GM12801 (cell line): Measurements from ENCODE around the gene CD99L2.

ENCODE experiments used
- CTCF ChIP-seq: IDR thresholded peaks from one replicate; pipeline ENCODE4 v1.5.1; 2011; ENCODE audit warnings: control low read depth; ENCODE audit not compliant: insufficient read length; ENCODE audit errors: extremely low read depth

The CD99L2 gene

GRCh38 chrX:150761176-150761818, 137.2 kb downstream of the CD99L2 start:
- TF ChIP-seq CTCF, result no peak

GRCh38 chrX:150759568-150760416, 138.7 kb downstream of the CD99L2 start:
- no peak for TF ChIP-seq CTCF

GRCh38 chrX:150757371-150757770, 141.1 kb downstream of the CD99L2 start:
- TF ChIP-seq CTCF, result no peak

- no peak for TF ChIP-seq CTCF
Measured at GRCh38 chrX:150753968-150754367, 144.5 kb downstream of the CD99L2 start.

GRCh38 chrX:150753357-150753756, 145.1 kb downstream of the CD99L2 start:
- no peak for TF ChIP-seq CTCF

GRCh38 chrX:150752124-150752523, 146.3 kb downstream of the CD99L2 start:
- no peak for TF ChIP-seq CTCF

GRCh38 chrX:150736475-150736874, 162.0 kb downstream of the CD99L2 start:
- TF ChIP-seq CTCF, result no peak
